ENCODE results near the gene FEZF1.

Gene FEZF1

GRCh38 chr7:122312789-122313188 is 8.2 kb upstream of the FEZF1 start:
- no peaks in the 10 kb centered on the region for H3K36me3 Mint-ChIP-seq (ENCODE audit: low read depth)
- H3K27me3 Mint-ChIP-seq = peaks cover 80% of the 10 kb centered on the region
- no peak overlapping the region for H3K4me3 Mint-ChIP-seq
- peaks cover 6% of the 10 kb centered on the region for H3K9me3 Mint-ChIP-seq
- no peak overlapping the region for H3K27ac Mint-ChIP-seq
- peaks cover 10% of the 10 kb centered on the region for H3K4me1 Mint-ChIP-seq (ENCODE audit: low read depth)

- H3K9me3 Mint-ChIP-seq = peaks cover 6% of the 10 kb centered on the region
- H3K4me3 Mint-ChIP-seq = no peak overlapping the region
- H3K27me3 Mint-ChIP-seq = peaks cover 76% of the 10 kb centered on the region
- no peaks in the 10 kb centered on the region for H3K36me3 Mint-ChIP-seq (ENCODE audit: low read depth)
- H3K27ac Mint-ChIP-seq = no peak overlapping the region
- peaks cover 10% of the 10 kb centered on the region for H3K4me1 Mint-ChIP-seq (ENCODE audit: low read depth)
Measured at GRCh38 chr7:122311734-122312450, 7.3 kb upstream of the FEZF1 start.

- Mint-ChIP-seq H3K9me3 (peaks cover 6% of the 10 kb centered on the region), H3K36me3 (ENCODE audit: low read depth) (no peaks in the 10 kb centered on the region), H3K27ac (no peak overlapping the region), H3K4me1 (ENCODE audit: low read depth) (peaks cover 10% of the 10 kb centered on the region), H3K27me3 (peaks cover 77% of the 10 kb centered on the region), H3K4me3 (no peak overlapping the region)
Measured at GRCh38 chr7:122311050-122311700, 6.6 kb upstream of the FEZF1 start.

GRCh38 chr7:122310119-122311021 is 5.8 kb upstream of the FEZF1 start:
- Mint-ChIP-seq H3K27me3 (peaks cover 77% of the 10 kb centered on the region), H3K4me1 (ENCODE audit: low read depth) (peaks cover 10% of the 10 kb centered on the region), H3K4me3 (no peak overlapping the region), H3K27ac (no peak overlapping the region), H3K36me3 (ENCODE audit: low read depth) (no peaks in the 10 kb centered on the region), H3K9me3 (peaks cover 3% of the 10 kb centered on the region)

- peaks cover 4% of the 10 kb centered on the region for H3K36me3 Mint-ChIP-seq (ENCODE audit: low read depth)
- H3K27me3 Mint-ChIP-seq = peaks cover 77% of the 10 kb centered on the region
- H3K4me1 Mint-ChIP-seq (ENCODE audit: low read depth) = peaks cover 10% of the 10 kb centered on the region
- no peak overlapping the region for H3K27ac Mint-ChIP-seq
- H3K4me3 Mint-ChIP-seq = no peak overlapping the region
- no peaks in the 10 kb centered on the region for H3K9me3 Mint-ChIP-seq
Measured at GRCh38 chr7:122309421-122309820, 4.9 kb upstream of the FEZF1 start.

- Mint-ChIP-seq H3K4me1 (ENCODE audit: low read depth) (peaks cover 10% of the 10 kb centered on the region), H3K9me3 (no peaks in the 10 kb centered on the region), H3K27me3 (peaks cover 78% of the 10 kb centered on the region), H3K36me3 (ENCODE audit: low read depth) (peaks cover 5% of the 10 kb centered on the region), H3K27ac (no peak overlapping the region), H3K4me3 (no peak overlapping the region)
Measured at GRCh38 chr7:122307228-122307621, 2.7 kb upstream of the FEZF1 start.

GRCh38 chr7:122306320-122307227 is 2.0 kb upstream of the FEZF1 start:
- peaks cover 10% of the 10 kb centered on the region for H3K4me1 Mint-ChIP-seq (ENCODE audit: low read depth)
- H3K9me3 Mint-ChIP-seq = no peaks in the 10 kb centered on the region
- peaks cover 5% of the 10 kb centered on the region for H3K36me3 Mint-ChIP-seq (ENCODE audit: low read depth)
- H3K27ac Mint-ChIP-seq = no peak overlapping the region
- no peak overlapping the region for H3K4me3 Mint-ChIP-seq
- peaks cover 78% of the 10 kb centered on the region for H3K27me3 Mint-ChIP-seq

GRCh38 chr7:122305475-122306319 is 1.1 kb upstream of the FEZF1 start:
- H3K4me3 Mint-ChIP-seq = no peak overlapping the region
- peaks cover 3% of the 10 kb centered on the region for H3K4me1 Mint-ChIP-seq (ENCODE audit: low read depth)
- no peak overlapping the region for H3K27ac Mint-ChIP-seq
- H3K9me3 Mint-ChIP-seq = no peaks in the 10 kb centered on the region
- H3K27me3 Mint-ChIP-seq = peaks cover 78% of the 10 kb centered on the region
- peaks cover 11% of the 10 kb centered on the region for H3K36me3 Mint-ChIP-seq (ENCODE audit: low read depth)

GRCh38 chr7:122304996-122305421 is 459 bp upstream of the FEZF1 start:
- H3K27me3 Mint-ChIP-seq = peaks cover 83% of the 10 kb centered on the region
- no peak overlapping the region for H3K4me3 Mint-ChIP-seq
- no peak overlapping the region for H3K27ac Mint-ChIP-seq
- peaks cover 13% of the 10 kb centered on the region for H3K36me3 Mint-ChIP-seq (ENCODE audit: low read depth)
- H3K4me1 Mint-ChIP-seq (ENCODE audit: low read depth) = peaks cover 3% of the 10 kb centered on the region
- no peaks in the 10 kb centered on the region for H3K9me3 Mint-ChIP-seq

GRCh38 chr7:122303531-122304318 is 825 bp downstream of the FEZF1 start:
- H3K4me3 Mint-ChIP-seq = no peak overlapping the region
- no peak overlapping the region for H3K27ac Mint-ChIP-seq
- H3K9me3 Mint-ChIP-seq = peaks cover 4% of the 10 kb centered on the region
- H3K4me1 Mint-ChIP-seq (ENCODE audit: low read depth) = no peaks in the 10 kb centered on the region
- peaks cover 85% of the 10 kb centered on the region for H3K27me3 Mint-ChIP-seq
- H3K36me3 Mint-ChIP-seq (ENCODE audit: low read depth) = peaks cover 13% of the 10 kb centered on the region

- H3K27ac Mint-ChIP-seq = no peak overlapping the region
- peaks cover 86% of the 10 kb centered on the region for H3K27me3 Mint-ChIP-seq
- peaks cover 4% of the 10 kb centered on the region for H3K9me3 Mint-ChIP-seq
- H3K4me1 Mint-ChIP-seq (ENCODE audit: low read depth) = no peaks in the 10 kb centered on the region
- no peak overlapping the region for H3K4me3 Mint-ChIP-seq
- H3K36me3 Mint-ChIP-seq (ENCODE audit: low read depth) = peaks cover 13% of the 10 kb centered on the region
Measured at GRCh38 chr7:122302761-122303530, 1.6 kb downstream of the FEZF1 start.

- Mint-ChIP-seq H3K4me1 (ENCODE audit: low read depth) (no peaks in the 10 kb centered on the region), H3K27ac (no peak overlapping the region), H3K27me3 (peaks cover 85% of the 10 kb centered on the region), H3K4me3 (no peak overlapping the region), H3K36me3 (ENCODE audit: low read depth) (peaks cover 13% of the 10 kb centered on the region), H3K9me3 (peaks cover 4% of the 10 kb centered on the region)
Measured at GRCh38 chr7:122301858-122302760, 2.4 kb downstream of the FEZF1 start.
